Esophagus muscularis mucosa (tissue), 3 donors: Measurements from ENCODE around the gene NIN.

Source experiments
- CTCF ChIP-seq, 3 experiments: fragments of 200-600 bp in 2 of 3; fragments of 450-650 bp in 1 of 3; sonication (generic) in 2 of 3; IDR thresholded peaks; one replicate each; pipeline ENCODE4 v1.5.1; 2017 to 2019; ENCODE audit warnings: antibody characterized with exemption in 3 of 3, mild to moderate bottlenecking in 2 of 3, moderate library complexity in 1 of 3
- POLR2A ChIP-seq: fragments of 450-650 bp; IDR thresholded peaks from one replicate; pipeline ENCODE4 v1.6.1; 2017; ENCODE audit warnings: antibody characterized with exemption, moderate library complexity, mild to moderate bottlenecking, low read depth

GRCh38 chr14:50697659-50698290 is 133.2 kb downstream of the NIN start:
- no peak for TF ChIP-seq CTCF (IDR thresholded peaks at IDR 0.05)
- TF ChIP-seq POLR2A, result no peak
